ENCODE data around the gene STIM2.
"Not testable (repeated sequence)": the region's sequence is repeated elsewhere in the genome, so short reads cannot be mapped to it uniquely, and the experiment has no call there.

Gene STIM2

DNA sequence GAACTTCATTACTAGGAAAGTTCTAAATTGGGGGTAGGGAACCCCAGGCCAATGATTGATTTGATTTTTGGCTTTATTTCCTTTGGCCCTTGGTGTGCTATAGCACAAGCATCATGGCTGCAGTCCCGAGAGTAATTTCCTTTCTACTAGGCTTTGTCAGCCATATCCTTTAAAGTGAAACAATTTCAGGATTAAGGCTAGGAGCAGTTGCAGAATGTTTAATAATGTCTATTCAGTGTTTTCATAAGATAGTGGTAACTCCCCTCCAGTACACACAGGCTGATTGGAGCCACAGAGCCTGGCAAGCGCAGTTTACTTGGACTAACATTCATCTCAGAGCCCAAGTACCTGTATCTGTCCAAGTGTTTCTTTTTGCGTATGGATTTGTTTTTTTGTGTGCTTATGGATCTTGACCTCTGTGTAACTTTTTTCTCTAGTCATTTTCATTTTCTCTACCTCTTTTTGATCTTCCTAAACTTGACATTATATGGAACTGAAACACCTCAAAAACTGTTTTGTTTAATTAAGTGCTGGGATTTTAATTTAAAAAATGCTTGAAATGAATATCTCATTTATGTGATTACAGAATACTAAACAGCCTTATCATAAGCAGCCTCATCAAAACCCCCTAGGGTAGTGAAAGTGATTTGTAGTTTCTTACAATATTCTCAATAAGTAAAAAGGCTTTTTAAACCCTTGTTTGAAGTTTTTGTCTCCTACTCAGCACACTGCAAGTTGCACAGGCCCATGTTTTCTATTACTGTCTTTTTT lies 7.5 kb downstream of the STIM2 start:
- DNase-seq (ENCODE audit: low read depth, low spot score) = no peak

DNA sequence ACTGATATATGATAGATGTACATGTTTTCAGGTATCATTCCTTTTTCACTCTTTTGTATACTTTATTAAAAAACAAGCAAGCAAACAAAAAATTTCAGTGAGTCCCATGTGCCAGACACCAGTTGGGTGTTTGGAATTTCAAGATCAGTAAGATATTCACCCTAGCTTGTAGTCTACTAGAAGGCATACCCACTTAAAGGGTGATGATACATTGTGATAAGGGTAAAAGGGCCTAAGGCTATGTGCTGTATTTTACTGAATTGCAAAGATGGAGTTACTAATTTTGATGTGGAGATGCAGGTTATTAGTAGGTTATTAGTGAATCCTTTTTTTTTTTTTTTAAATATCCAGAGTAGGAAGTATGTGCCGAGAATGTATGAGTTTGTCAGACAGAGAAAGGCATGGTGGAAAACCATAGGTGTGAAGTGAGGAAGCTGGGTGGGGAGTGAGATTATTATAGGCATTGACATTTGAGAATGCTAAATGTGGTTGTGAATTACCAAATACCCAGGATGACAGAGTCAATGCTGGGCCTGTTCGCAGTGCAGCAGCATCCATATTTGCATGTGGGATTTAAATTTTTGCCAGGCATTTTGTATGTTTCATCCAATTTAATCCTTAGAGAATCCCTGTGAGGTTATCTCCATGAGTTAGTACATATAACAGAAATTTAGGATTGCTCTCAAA lies 10.1 kb downstream of the STIM2 start:
- no peak for DNase-seq (ENCODE audit: low read depth, low spot score)

DNA sequence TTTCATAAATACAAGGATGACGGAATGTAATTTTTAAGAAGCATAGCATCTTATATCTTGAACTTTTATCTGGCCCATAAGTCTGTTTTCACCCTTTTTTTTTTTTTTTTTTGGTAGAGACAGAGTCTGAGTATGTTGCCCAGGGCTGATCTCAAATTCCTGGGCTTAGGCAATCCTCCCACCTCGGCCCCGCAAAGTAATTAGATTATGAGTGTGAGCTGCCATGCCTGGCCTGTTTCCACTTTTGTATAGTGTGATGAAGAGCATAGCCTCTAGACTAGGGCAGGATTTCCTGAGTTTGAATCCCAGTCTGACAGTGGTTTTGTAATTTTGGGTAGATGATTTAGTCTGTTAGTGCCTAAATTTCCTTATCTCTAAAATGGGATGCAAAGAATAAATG lies 11.0 kb downstream of the STIM2 start:
- no peak for DNase-seq (ENCODE audit: low read depth, low spot score)

DNA sequence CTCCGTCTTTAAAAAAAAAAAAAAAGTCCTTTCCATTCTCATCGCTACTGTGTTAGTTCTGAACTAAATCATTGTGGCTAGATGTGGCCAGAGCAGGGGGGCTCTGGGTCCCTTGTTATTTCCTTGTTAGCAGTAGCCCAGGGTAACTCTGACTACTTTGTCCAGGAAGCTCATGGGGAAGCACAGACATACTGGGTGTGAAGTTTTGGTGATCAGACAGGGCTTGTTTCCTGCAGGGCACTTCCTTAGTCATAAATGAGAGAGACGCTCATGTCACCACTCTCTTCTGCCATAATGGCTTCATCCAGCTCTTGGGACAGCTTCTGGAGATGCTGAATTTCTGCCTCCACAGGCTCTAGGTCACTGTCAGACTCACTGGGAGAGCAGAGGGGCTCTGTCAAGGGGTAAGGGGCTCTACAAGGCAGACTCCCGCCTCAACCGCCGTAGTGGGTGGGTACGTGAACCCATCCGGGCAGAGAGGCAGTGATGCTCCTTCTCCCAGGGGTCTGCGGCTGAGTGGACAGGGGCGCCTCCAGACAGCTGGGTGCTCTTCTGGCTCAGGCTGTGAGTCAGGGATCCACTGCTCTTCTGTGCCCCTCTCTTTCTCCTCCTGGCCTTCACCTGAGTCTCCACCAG lies 12.9 kb downstream of the STIM2 start:
- no peak for DNase-seq (ENCODE audit: low read depth, low spot score)

DNA sequence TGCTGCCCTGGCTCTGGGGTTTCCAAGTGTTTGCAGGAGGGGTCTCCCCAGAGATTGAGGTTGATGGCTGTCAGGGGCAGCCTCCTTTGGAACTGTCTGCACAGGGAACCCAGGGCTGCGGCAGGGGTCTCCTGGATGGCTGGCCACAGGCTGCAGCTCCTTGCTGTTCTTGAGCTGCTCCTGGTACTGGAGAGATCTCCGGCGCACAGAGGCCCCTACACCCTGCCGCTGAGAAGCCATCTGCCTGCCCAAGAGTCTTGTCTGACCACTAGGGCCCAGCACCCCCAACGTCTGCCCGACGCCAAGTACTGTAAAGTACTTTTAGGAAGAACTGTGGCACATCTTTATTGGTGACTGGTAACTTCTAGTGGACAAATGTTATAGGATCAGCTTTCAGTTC lies 13.5 kb downstream of the STIM2 start:
- no peak for DNase-seq (ENCODE audit: low read depth, low spot score)

- no peak for DNase-seq (ENCODE audit: low read depth, low spot score)
These were observed 16.8 kb downstream of the STIM2 start for GRCh38 chr4:26877406-26877805.

- DNase-seq (ENCODE audit: low read depth, low spot score) = no peak
These were observed 17.3 kb downstream of the STIM2 start for GRCh38 chr4:26877961-26878360.

DNA sequence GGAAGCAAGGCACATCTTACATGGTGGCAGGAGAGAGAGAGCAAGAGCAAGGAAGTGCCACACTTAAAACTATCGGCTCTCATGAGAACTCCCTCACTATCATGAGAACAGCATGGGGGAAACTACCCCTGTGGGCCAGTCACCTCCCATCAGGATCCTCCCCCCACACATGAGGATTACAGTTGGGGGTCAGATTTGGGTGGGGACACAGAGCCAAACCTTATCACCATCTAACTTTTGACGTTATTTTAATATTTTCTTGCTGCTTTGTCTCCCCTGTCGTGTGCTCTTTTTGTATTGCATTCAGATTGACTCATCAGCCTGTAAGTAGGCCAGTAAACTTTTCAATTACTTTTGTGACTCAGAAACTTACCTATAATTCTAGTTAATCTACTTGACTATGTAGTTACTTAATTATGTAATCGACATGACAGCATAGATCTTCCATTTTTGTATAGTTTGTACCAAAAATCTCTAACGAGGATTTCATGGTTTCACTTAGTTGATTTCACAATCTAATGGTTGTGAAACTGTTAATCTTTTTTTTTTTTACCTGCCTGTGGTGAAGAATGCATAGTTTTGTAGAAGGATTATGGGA lies 18.3 kb downstream of the STIM2 start:
- no peak for DNase-seq (ENCODE audit: low read depth, low spot score)

- no peak for DNase-seq (ENCODE audit: low read depth, low spot score)
These were observed 19.2 kb downstream of the STIM2 start for GRCh38 chr4:26879805-26880204.

DNA sequence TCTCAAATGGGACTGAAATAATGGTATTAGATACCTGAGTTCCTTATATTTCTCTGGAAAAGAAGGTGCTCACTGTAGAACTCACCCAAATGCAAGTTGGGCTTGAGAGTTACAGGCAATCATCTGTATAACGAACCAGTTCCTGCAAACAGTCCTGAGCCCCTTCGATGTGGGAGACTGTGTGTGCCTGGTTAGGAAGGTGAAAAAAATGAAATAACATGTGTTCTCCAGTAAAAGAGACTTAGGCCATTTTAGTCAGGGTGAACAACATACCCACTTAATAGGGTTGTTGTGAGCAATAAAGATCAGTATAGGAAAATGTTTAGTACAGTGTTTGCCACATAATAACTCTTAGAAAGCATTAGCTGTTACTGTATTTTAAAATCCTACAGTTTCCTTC lies 23.4 kb downstream of the STIM2 start:
- no peak for DNase-seq (ENCODE audit: low read depth, low spot score)

- DNase-seq (ENCODE audit: low read depth, low spot score) = no peak
These were observed 23.9 kb downstream of the STIM2 start for GRCh38 chr4:26884486-26884988.

DNA sequence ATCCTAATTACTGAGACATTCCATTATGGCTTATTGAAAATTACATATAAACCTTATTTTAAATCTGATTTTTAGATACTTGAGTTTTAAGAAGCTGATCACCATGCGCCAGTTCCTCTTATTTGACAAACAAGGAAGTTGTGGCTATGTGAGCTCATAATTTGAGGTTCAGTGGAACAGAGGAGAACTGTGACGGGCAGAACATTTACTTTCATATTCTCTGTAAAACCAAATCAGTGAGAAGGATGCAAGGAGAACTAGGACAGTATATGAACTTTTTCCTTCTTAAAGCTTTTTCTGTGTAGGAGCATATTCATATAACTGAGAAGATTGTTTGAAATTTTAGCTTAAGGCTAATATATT lies 25.3 kb downstream of the STIM2 start:
- DNase-seq (ENCODE audit: low read depth, low spot score) = no peak

GRCh38 chr4:26887143-26887542 lies 26.5 kb downstream of the STIM2 start:
- DNase-seq (ENCODE audit: low read depth, low spot score) = no peak

GRCh38 chr4:26887809-26888208 lies 27.2 kb downstream of the STIM2 start:
- DNase-seq (ENCODE audit: low read depth, low spot score) = no peak

DNA sequence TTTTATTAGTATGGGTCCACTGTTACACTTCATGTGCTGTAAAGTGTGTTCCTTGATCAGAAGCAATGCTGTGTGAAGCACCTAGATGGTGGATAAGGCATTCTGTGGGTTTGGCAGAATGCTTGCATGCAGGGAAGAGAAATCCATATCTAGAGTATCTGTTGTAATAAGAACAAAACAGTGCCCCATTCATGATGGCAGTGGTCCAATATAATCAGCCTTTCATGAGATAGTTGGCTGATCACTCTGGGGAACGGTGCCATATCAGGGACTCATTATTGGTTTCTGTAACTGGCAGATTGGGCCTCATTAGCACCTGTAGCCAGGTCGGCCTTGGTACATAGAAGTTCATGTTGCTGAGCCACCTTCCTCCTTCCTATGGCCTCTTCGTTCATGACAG lies 28.7 kb downstream of the STIM2 start:
- DNase-seq (ENCODE audit: low read depth, low spot score) = no peak

DNA sequence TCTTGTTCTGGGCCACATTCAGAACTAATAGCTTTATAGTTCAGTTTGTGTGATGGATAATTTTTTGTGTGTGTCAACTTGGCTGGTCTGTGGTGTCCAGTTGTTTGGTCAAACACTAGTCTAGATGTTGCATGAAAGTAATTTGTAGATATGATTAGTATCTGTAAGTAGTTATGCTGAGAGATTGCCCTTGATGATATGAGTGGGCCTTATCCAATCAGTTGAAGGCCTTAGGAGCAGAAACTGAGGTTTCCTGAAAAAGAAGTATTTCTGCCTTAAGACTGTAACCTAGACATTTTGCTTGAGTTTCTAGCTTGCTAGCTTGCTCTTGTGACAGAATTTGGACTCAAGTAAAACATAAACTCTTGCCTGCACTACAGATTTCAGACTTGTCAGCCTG lies 30.4 kb downstream of the STIM2 start:
- DNase-seq (ENCODE audit: low read depth, low spot score) = no peak

DNA sequence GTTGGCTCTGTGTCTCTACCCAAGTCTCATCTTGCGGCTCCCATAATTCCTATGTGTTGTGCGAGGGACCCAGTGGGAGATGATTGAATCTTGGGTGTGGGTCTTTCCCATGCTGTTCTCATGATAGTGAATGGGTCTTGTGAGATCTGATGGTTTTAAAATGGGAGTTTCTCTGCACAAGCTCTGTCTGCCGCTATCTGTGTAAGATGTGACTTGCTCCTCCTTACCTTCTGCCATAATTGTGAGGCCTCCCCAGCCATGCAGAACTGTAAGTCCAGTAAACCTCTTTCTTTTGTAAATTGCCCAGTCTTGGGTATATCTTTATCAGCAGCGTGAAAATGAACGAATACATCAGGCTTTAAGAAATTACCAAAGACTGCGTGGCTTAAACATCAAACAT lies 31.2 kb downstream of the STIM2 start:
- no peak for DNase-seq (ENCODE audit: low read depth, low spot score)

GRCh38 chr4:26892480-26893150 lies 32.0 kb downstream of the STIM2 start:
- DNase-seq (ENCODE audit: low read depth, low spot score) = no peak

GRCh38 chr4:26893491-26893890 lies 32.9 kb downstream of the STIM2 start:
- no peak for DNase-seq (ENCODE audit: low read depth, low spot score)

DNA sequence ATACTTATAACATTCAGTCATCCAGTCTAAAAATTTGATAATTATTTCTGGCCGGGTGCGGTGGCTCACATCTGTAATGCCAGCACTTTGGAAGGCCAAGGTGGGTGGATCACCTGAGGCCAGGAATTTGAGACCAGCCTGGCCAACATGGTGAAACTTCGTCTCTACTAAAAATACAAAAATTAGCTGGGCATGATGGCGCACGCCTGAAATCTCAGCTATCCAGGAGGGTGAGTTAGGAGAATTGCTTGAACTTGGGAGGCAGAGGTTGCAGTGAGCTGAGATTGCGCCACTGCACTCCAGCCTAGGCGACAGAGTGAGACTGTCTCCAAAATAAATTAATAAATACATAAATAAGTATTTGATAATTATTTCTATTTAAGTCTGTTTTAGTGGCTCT lies 34.2 kb downstream of the STIM2 start:
- DNase-seq (ENCODE audit: low read depth, low spot score) = not testable (repeated sequence)

GRCh38 chr4:26896636-26897035 lies 36.0 kb downstream of the STIM2 start:
- DNase-seq (ENCODE audit: low read depth, low spot score) = no peak

DNA sequence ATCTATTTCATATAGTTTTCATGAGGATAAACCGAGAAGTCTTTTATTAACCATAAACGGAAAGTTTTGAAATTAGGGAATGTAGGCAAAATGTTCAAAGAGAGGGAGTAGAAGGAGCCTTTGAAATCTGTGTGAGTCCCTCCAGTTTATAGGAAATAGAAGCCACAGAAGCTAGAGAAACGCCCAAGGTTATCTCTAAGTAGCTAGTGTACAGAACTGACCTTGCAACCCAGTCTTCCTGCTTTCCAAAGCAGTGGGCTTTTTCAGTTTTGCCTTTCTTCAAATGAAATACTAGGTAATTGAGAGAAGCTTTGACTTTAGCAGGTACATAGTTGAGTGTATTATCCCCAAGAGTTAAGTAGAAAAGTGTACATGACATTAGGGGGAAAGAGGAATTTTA lies 39.4 kb downstream of the STIM2 start:
- no peak for DNase-seq (ENCODE audit: low read depth, low spot score)

All from activated CD4-positive, CD25-positive, alpha-beta regulatory T cell treated with anti-CD3 and anti-CD28 coated beads, Interleukin-2, amount 50 U/mL, for 16 hours (primary cell).